Fibroblast of peridontal ligament (primary cell): ENCODE data around the gene FBXO4.
"Not testable (repeated sequence)": the region's sequence is repeated elsewhere in the genome, so short reads cannot be mapped to it uniquely, and the experiment has no call there.

Experiments used
- DNase-seq: peaks from one replicate; pipeline ENCODE4 v3.0.0-alpha.2; 2010; ENCODE audit errors: extremely low read depth

FBXO4 gene

GRCh38 chr5:41980870-41981269, 55.8 kb downstream of the FBXO4 start:
- DNase-seq, result no peak

GRCh38 chr5:41982858-41983257, 57.8 kb downstream of the FBXO4 start:
- DNase-seq, result not testable (repeated sequence)

- no peak for DNase-seq
These were observed 58.2 kb downstream of the FBXO4 start for GRCh38 chr5:41983284-41983683.

GRCh38 chr5:41985945-41986695, 61.0 kb downstream of the FBXO4 start:
- DNase-seq, result no peak
